Gastroesophageal sphincter (tissue), 3 donors: ENCODE data around the gene FAM135A.

Experiments used
- POLR2A ChIP-seq, 2 donors: fragments of 450-650 bp; IDR thresholded peaks; one replicate each; pipeline ENCODE4 v1.6.1; 2017; ENCODE audit warnings: antibody characterized with exemption in 2 of 2, mild to moderate bottlenecking in 2 of 2, moderate library complexity in 1 of 2
- TF ChIP-seq, protein P1 (sequence below), 4 experiments: fragments of 200-600 bp in 2 of 4; fragments of 450-650 bp in 2 of 4; sonication (generic) in 1 of 4; IDR thresholded peaks; one replicate each; pipeline ENCODE4 v1.5.1; 2017 to 2019; ENCODE audit warnings: antibody characterized with exemption in 4 of 4, mild to moderate bottlenecking in 2 of 4, moderate library complexity in 2 of 4

DNA sequence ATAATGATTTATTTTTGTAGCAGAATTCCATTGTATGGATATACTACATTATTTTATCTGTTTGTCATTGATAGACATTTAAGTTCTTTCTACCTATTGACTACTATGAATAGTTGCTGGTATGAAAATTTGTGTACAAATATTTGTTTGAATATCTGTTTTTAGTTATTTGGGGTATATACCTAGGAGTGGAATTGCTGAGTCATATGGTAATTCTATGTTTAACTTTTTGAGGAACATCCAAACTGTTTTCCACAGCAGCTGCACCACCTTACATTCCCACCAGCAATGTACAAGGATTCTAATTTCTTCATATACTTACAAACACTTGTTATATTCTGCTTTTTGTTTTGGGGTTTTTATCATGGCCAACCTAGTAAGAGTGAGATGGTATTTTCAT lies 97.3 kb downstream of the FAM135A start:
- no peak for TF ChIP-seq POLR2A (IDR thresholded peaks at IDR 0.05)
- TF ChIP-seq, protein P1, sequence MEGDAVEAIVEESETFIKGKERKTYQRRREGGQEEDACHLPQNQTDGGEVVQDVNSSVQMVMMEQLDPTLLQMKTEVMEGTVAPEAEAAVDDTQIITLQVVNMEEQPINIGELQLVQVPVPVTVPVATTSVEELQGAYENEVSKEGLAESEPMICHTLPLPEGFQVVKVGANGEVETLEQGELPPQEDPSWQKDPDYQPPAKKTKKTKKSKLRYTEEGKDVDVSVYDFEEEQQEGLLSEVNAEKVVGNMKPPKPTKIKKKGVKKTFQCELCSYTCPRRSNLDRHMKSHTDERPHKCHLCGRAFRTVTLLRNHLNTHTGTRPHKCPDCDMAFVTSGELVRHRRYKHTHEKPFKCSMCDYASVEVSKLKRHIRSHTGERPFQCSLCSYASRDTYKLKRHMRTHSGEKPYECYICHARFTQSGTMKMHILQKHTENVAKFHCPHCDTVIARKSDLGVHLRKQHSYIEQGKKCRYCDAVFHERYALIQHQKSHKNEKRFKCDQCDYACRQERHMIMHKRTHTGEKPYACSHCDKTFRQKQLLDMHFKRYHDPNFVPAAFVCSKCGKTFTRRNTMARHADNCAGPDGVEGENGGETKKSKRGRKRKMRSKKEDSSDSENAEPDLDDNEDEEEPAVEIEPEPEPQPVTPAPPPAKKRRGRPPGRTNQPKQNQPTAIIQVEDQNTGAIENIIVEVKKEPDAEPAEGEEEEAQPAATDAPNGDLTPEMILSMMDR (IDR thresholded peaks at IDR 0.05), result no peak
